ENCODE data around the gene SLC43A3.

- TF ChIP-seq, protein P1, sequence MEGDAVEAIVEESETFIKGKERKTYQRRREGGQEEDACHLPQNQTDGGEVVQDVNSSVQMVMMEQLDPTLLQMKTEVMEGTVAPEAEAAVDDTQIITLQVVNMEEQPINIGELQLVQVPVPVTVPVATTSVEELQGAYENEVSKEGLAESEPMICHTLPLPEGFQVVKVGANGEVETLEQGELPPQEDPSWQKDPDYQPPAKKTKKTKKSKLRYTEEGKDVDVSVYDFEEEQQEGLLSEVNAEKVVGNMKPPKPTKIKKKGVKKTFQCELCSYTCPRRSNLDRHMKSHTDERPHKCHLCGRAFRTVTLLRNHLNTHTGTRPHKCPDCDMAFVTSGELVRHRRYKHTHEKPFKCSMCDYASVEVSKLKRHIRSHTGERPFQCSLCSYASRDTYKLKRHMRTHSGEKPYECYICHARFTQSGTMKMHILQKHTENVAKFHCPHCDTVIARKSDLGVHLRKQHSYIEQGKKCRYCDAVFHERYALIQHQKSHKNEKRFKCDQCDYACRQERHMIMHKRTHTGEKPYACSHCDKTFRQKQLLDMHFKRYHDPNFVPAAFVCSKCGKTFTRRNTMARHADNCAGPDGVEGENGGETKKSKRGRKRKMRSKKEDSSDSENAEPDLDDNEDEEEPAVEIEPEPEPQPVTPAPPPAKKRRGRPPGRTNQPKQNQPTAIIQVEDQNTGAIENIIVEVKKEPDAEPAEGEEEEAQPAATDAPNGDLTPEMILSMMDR (conservative IDR thresholded peaks at IDR 0.05; ENCODE audit: low read length): no peak
- TF ChIP-seq EZH2phosphoT487 (IDR thresholded peaks at IDR 0.05; ENCODE audit: borderline replicate concordance, low read depth, low read length): no peak
Observed at GRCh38 chr11:57476047-57476756, 49.3 kb upstream of the SLC43A3 start.
